NCI-H1105 (cell line): ENCODE data around the gene TCF3.
A peak's percentile ranks its signal among the peaks of the same experiment; 100 is the strongest.

Source experiments
- DNase-seq: peaks from one replicate; lab custom pipeline; 2025; lab: John Stamatoyannopoulos, UW

TCF3 gene

DNA sequence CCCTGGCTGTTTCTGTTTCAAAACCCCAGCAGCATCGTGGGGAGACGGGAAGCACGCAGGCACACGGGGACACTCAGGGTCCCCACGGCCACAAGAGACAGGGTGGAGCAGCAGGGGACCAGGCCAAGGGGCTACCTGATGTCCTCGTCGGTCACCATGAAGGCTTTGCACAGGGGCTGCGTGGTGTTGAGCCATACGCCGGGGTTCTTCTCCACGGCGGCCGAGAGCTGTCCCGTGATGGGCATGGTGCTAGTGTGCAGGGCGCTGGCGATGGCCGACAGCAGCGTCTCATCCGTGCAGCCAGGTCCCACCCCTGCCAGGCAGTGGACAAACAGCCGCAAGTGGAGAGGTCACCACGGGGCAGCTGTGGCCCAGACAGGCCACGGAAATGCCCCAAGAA, 71.5 kb downstream of the TCF3 start:
- no peak for DNase-seq

DNA sequence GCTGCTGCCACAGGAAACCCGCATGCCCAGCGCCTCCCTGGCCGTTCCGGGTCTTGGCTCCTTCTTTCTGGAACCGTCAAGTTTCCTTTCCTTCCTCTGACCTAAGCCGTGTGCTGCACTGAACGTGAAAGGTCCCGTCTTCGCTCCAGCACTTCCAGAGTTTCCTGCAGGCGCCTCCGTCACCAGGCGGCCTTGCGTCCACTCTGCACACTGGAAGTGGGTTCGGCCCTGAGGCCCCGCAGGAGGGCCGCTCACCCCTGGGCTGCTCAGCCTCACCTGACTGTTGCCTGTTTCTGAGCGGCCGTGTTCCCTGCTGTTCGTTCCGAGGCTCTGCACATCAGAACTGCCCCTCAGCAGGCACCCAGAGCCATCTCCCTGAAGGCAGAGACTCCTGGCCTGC, 72.0 kb downstream of the TCF3 start:
- no peak for DNase-seq

DNA sequence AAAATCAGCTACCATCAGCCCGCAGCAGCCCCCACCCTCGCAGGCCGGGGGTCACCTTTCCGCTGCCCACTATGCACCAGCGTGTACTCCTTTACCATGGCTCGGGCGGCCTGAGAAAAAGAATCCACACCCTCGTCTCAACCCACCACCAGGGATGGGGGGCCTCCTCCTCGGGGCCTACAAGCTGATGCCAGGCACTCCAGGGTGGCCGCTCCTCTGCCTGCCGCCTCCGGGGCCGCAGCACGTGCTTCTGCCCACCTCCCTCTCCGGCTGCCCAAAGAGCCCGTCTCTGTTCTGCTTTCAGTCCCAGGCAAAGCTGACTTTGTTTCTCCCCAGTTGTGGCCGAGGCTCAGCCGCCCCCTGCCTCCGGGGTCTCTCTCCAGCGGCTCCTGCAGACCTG, 73.2 kb downstream of the TCF3 start:
- DNase-seq, result no peak

DNA sequence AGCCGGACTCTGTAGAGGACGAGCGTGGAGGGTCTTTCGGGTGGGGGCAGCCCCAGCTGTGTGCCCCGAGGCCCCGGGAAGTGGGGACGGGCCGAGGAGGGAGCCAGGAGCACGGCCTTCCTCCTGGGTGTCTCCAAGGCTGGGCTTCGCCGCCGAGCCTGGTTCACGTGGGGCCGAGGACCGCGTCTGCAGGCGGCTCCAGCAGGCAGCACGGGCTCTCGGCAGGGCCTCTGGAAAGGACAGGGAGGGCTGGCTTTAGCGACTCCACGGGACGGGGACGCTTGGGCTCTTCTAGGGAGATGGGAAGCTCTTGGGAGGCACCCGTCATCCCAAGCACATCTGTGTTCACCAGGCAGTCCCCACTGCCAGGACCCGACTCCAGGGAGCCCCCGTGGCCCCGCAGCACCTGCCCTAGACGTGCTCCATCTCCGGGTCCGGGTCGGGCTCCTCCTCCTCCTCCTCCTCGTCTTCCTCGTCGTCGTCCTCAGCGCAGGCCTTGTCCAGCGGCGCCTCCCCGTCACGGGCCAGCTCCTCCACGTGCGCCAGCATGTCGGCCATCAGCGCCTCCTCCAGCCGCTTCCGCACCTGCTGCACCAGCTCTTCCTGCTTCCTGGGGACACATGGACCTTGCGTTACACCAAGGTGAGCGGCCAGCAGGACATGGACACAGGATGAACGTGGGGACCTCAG, 74.3 kb downstream of the TCF3 start:
- peak; percentile 63 for DNase-seq

DNA sequence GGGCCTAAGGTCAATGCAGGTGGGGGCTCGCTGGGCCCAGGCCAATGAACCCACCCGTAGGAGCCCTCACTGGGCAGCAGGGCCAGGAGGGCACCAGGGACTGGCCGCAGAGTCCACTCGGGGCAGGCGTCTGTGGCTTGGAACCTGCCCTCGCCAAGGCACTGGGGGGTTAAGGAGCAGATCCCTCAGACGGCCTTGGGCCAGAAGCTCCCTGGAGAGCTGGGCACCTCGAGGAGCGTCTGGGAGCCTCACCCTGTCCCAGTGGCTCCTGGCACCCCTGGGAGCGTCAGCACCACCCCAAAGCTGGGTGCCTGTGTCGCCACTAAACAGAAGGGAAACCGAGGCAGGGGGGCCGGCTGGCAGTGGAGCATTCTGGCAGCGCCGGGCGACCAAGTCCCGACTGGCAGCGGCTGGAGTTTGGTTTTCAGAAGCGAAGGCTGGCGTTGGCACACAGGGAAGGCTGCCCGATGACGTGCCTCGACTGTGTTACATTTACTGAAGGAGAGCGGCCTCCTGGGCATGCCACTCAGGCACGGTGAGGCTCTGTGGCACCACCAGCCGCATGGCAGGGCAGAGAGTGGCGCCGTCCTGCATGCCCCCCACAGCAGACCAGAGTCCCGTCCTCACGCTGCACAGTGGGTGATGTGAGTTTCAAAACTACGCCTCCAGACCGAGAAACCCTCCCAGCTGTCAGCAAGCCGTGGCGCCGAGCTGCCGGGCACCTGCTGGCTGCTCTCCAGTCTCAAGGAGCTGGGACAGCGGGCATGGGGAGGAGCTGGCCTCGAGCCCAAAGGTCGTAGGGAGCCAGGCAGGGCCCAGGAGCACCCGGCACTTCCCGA, 75.1 kb downstream of the TCF3 start:
- peak; percentile 93 for DNase-seq

DNA sequence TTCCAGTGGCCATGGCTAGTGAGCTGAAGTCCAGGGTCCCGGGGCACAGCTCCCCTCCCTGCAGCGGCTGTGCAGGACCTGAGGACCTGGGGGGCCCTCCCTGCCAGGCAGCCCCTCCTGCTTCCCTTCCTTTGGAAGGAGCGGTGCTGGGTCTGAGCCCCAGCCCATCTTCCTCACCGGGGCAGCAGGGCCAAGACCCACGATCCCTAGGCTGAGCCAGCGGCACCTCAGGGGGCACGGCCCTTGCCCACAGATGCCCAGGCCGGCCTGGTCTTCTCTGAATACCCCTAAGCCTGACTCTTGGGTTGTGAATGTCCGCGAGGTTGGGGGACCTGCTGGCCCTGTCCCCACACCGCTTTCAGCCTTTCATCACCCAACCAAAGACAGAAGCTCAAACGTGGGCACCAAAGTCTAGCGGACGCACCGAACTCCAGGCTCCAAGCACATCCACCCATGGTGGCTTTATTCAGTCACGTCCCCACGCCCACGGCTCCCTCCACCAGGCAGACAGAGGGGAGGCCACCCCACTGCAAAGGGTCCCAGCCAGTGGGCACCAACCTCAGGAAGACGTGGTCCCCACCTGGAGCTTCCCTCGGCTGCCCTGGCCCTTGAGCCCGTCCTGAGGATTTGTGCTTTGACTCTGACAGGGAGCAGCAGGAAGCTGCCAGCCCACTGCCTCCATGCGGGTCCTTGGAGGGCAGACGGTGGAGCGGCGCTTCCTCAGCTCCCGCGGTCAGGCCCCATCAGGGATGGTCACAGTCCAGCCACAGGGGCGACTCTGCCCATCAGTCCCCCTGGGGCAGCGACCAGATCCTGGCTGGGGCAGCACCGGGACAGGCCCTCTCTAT, 75.9 kb downstream of the TCF3 start:
- DNase-seq, result no peak

DNA sequence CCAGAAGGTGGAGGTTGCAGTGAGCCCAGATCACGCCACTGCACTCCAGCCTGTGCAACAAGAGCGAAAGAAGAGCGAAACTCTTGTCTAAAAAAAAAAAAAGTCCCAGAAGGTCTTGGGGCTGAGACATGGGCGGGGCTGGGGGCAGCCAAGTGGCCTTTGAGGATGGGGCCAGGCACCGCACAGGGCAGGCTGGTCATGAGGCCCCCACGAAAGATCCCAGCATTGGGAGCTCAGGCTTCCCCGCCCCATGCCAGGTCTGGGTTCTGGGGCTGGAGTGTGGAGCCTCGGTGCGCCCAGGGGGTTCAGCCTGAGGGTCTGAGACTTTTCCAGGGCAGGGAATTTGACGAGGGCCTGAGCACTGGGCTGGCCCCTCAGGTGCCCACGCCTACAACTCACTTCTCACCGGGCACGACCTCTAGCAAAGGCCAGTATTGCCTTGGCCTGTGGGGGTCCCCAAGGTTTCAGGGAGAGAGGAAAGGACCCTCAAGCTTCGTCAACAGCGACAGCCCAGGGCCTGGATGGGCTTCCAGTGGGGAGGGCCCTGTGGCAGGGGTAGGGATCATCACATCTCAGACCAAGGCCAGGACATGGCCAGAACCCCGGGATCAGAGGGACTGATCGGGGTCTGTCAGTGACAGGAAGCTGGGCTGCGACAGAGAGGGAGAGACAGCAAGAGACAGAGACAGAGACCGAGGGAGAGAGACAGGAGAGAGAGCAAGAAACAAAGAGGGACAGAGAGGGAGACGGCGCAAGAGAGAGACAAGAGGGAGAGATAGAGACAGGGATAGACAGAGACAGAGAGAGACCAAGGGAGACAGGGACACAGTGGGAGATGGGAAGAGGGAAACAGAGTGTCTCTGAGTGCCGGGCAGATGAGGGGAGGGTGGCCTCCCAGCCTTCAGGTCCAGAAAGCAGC, 76.8 kb downstream of the TCF3 start:
- DNase-seq, result no peak

DNA sequence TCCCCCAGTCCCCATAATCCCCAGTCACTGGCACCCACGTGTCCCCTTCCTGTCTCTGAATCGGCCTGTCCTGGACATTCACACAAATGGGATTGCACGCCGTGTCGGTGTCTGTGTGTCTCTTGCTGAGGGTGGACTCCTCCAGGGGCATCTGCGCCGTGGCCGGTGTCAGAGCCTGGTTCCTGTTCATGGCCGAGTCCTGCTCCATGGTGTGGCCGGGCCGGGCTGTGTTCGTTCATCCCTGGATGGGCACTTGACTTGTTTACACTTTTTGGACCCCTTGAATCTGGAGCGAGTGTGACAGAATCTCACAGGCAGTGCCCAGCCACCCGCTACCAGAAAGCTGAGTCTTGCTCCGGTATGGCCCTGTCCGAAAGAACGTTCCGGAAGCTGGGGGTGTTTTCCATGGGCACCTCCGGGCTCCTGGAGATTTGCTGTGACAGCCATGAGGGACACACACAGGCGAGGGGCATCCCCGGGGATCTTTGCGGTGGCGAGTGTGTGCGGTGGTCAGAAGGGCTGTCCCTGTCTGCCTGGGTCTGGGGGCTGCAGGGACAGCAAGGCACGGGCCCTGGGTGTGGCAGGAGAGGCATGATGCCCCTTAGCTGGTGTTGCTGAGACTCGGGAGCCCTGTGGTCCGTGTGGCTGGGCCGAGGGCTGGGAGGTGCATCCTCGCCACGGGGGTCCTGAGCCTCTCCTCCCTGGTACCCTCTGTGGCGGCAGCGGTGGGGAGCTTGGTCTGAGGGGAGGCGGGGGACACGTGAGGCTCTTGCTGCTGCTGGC, 77.9 kb downstream of the TCF3 start:
- no peak for DNase-seq

DNA sequence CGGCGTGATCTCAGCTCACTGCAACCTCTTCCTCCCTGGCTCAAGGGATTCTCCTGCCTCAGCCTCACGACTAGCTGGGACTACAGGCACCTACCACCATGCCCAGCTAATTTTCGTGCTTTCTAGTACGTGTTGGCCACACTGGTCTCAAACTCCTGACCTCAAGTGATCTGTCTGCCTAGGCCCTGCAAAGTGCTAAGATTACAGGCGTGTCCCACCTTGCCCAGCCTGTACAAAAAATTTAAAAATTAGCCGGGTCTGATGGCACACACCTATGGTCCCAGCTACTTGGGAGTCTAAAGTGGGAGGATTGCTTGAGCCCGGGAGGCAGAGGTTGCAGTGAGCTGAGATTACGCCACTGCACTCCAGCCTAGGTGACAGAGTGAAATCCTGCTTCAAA, 79.6 kb downstream of the TCF3 start:
- no peak for DNase-seq

DNA sequence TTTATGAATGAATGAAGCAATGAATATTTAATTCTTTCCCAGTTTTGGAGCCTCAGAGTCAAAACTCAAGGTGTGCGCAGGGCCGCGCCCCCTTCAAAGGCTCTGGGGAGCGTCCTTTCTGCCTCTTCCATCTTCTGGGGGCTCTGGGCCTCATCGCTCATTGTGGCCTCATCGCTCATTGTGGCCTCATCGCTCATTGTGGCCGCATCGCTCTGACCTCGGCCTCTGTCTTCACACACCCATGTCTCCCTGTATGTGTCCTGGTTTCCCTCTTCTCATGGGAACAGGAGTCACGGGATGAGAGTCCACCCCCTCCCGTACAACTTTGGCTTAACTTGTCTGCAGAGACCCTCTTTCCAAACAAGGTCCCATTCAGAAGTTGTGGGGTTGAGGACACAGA, 81.1 kb downstream of the TCF3 start:
- no peak for DNase-seq

DNA sequence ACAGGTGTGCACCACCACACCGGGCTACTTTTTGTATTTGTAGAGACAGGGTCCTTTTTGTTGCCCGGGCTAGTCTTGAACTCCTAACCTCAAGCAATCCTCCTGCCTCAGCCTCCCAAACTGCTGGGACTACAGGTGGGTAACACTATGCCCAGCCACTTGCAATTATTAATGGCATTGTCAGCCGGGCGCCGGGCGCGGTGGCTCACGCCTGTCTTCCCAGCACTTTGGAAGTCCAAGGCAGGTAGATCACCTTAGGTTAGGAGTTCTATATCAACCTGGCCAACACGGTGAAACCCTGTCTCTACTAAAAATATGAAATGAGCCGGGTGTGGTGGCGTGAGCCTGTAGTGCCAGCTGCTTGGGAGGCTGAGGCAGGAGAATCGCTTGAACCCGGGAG, 81.6 kb downstream of the TCF3 start:
- no peak for DNase-seq

DNA sequence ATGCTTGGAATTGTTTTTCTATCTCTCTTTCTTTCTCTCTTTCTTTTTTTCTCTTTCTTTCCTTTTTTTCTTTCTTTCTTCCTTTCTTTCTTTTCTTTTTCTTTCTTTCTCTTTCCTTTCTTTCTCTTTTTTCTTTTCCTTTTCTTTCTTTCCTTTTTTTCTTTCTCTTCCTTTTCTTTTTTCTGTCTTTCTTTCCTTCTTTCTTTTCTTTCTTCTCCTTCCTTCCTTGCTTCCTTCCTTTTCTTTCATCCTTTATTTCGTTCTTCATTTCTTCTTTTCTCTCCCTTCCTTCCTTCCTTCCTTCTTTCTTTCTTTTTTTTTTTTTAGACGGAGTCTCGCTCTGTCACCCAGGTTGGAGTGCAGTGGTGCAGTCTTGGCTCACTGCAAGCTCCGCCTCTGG, 82.4 kb downstream of the TCF3 start:
- DNase-seq, result no peak

DNA sequence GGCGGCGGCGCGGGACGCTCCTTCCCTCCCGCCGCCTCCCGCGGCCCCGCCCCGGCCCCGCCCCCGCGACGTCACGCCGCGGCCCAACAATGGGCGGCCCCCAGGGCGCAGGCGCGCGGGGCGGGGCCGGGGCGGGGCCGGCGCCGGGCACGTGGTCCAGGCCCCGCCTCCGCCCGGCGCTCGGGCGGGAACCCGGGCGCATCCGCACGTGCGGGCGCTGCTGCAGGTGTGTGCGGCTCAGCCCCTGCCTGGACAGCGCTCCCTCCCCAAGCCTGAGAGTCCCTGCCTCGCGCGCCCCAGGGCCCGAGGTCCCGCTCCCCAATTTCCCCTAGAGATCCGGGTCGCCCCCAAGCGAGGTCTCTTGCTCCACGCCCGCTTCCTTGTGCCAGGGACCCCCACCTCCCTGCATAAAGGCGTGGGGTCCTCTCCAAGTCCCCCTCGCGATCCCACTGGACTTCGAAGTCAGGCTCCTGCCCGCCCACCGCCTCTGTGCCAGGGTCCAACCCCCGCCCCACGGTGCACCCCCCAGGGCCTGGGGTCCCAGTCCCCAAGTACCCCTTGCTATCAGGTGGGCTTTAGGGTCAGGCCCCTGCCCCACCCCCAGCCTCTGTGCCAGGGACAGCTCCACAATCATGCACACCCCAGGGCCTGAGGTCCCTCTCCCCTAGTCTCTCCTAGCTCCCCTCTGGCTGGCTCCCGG, 83.9 kb downstream of the TCF3 start, which contains the start of gene MEX3D:
Gene MEX3D (minus strand): TSS at position 6 of the 700 bp plus-strand sequence. CDS start 267 bp downstream, outside the sequence.
- peak; percentile 71 for DNase-seq

DNA sequence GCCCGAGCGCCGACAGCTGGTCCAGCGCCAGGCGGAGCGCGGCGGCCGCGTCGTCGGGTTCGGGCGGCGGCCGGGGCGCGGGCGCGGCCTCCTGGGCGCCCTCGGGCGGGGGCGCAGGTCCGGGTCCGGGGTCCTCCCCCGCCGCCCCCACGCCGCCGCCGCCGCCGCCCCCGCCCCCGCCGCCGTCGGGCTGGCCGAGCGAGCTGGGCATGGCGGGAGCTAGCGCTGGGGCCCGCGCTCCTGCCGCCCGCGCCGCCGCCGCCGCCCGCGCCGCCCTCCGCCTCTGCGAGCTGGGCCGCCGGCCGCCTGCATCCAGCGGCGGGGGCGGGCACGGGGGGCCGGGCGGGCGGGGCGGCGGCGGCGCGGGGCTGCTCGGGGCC, 84.6 kb downstream of the TCF3 start:
- no peak for DNase-seq

DNA sequence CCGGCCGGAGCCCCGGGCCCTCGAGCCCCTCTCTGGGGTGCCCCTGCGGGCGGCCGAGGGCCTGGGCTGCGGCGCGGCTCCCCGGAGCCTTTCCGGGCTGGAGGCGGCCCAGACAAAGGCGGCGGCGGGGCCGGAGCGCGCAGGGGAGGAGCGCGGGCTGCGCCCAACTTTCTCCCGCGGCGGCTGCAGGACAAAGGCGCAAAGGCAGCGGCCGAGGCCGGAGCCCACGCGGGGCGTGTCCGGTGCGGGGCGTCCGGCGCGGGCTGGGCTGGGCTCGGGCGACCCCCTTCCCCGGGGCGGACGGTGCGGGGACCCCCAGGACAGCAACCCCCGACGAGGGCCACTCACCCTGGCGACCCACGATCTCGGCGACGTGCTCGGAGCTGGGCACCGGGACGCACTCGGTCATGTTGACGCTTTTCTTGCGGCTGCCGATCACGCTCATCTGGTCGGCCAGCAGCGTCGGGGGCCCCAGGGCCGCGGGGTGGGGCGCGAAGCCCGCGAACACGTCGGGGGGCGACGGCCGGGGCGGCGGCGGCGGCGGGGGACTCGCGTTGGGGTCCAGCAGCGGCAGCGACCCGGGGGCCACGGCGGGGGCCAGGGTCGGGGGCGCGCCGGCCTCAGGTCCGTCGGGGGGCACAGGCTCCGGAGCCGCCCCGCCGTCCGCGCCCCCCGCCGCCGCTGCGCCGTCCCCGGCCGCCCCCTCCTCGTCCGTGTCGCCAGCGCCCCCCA, 85.1 kb downstream of the TCF3 start:
- DNase-seq, result no peak

DNA sequence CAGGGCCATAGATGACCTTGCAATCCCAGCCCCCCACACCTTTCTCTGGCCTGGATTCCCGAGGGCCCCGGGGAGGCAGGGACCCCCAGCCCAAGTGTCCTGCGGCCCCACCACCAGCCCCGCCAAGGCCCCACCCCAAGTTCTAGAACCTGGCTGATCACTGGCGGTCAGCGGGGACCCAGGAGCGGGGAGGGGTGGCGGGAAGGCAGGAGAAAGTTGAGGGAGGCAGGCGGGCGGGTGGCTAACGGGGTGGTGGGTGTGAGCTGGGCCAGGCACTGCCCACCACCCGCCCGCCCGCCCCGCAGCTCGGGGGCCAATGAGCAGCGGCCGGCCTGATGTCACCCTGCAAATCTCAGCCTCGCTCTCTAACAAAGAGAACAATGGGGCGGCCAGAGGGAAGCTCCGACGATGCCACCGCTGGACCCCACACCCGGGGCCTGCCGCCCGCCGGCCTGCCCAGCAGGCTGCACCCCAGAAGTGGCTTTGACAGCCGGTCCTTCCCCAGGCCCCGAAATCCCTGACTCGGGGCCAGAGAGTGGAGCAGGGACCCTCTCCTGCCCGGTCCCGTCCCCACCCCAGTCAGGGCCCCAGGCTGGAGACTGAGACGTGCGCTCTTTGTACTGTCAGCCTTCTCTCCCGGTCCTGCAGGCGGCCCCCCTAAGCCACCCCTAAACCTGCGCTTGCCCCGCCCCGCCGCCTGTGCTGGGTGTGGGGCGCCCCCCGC, 85.9 kb downstream of the TCF3 start:
- DNase-seq, result peak; percentile 33

DNA sequence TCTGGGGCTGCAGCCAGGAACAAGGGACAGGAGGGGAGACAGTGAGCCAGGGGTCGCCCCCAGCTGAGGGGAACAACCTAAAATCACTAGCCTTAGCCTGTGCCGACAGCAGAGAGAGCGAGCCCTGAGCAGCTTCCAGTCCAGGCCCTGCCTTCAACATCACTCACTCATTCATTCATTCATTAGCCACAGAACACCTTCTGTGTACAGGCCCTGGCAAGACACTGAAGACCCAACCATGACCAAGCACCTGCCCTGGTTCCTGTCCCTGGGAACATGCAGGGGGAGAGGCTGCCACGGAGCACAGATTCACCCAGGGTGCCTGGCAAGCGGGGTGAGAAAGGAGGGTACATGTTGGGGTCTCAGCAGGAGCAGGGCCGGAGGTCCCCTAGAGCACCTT, 89.2 kb downstream of the TCF3 start:
- DNase-seq, result no peak

DNA sequence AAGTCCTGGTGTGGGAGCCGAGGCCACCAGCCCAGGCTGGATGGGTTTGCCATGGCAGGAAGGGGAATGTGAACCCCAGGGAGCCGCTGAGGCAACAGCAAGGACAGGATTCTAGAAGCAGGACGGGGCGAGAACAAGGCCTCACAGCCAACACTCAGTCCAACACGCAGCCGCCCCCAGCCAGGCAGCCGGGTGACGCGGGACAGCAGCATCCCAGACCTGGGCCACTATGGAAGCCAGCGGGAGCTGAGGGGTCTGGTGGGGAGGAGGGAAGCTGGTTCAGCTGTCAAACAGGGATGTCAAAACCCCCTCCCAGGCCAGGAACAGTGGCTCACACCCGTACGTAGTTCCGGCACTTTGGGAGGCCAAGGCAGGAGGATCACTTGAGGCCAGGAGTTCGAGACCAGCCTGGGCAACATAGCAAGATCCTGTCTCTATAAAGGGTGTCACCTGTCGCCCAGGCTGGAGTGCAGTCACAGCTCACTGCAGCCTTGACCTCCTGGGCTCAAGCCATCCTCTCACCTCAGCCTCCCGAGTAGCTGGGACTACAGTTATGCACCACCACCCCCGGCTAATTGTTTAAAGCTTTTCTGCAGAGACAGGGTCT, 91.1 kb downstream of the TCF3 start:
- DNase-seq, result no peak
